Right renal cortex interstitium (tissue), 3 donors: Measurements from ENCODE around the gene BTN3A1. TPM values are rescaled to one million over a fixed set of nuclear protein-coding genes. Genes with fewer than 3 reads are reported as not detected.
"Not testable (repeated sequence)": the region's sequence is repeated elsewhere in the genome, so short reads cannot be mapped to it uniquely, and the experiment has no call there.

ENCODE experiments used
- DNase-seq, 3 donors: peaks; one replicate each; pipeline ENCODE4 v3.0.0-alpha.2; 2013; ENCODE audit warnings: low read depth in 3 of 3, low spot score in 2 of 3
- polyA plus RNA-seq, 3 donors: library from polyadenylated mRNA; unstranded; fragments of 120-200 nt; gene quantifications; one replicate each; pipeline ENCODE4 v1.2.1, GENCODE V29; 2013; ENCODE audit not compliant: insufficient read length in 3 of 3

The BTN3A1 gene
- polyA plus RNA-seq, 3 donors = 21.5 to 29.8 (median 27.0) TPM

DNA sequence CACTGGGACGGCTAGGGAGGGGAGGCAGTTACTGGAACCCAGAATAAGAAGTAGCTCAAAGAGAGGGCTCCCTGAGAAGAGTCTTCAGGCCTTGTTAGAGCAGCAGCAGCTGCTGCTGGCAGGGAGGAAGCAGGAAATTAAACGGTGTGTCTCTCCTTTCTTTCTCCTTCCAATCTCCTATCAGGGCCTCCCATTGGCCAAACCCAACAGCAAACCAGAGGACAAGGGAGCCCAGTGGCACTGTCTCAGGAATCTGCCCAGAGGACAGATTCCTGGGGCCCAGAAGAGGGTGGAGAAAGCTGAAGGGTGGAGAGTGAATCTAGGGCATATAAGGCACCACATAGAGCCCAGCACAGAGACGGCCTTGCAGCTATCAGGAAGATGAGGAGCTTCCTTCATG is 10.2 kb downstream of the BTN3A1 start:
- DNase-seq = no peak

DNA sequence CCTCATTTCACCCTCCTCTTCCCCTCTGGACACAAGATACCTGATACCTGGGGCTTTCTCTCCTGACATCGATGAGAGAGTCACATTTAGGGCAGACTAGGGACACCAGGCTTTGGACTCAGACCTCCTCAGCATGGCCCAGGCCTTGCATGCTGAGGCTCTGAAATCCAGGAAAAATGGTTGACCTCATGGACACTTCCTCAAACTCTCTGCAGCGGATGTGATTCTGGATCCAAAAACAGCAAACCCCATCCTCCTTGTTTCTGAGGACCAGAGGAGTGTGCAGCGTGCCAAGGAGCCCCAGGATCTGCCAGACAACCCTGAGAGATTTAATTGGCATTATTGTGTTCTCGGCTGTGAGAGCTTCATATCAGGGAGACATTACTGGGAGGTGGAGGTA is 10.9 kb downstream of the BTN3A1 start:
- no peak for DNase-seq

DNA sequence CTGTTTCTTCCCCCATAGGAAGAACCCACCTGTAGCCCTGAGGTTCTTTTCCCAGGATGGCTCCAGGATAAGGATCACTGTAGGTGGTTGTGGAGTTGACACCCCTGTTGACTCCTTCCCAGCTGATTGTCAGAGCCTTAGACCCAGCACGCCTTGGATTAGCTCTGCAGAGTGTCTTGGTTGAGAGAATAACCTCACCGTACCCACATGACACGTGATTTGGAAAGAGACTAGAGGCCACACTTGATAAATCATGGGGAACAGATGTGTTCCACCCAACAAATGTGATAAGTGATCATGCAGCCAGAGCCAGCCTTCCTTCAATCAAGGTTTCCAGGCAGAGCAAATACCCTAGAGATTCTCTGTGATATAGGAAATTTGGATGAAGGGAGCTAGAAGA is 12.2 kb downstream of the BTN3A1 start:
- DNase-seq = no peak

DNA sequence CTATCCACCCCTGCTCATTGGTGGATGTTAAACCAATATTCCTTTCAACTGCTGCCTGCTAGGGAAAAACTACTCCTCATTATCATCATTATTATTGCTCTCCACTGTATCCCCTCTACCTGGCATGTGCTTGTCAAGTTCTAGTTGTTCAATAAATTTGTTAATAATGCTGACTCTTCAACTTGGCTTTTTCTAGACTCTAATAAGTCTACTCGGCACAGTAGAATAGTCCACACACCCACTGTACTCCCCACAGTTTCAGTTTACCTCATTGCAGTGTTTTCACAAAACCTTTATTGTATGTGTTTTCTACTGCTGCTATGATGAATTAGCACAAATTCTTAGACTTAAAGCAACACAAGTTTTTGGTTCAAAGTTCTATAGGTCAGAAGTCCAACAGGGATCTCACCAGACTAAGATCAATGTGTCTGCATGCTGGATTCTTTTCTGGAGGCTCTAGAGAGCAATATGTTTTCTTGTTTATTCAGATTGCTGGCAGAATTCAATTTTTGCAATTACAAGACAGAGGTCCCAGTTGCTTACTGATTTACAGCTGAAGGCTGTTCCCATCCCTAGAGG is 13.1 kb downstream of the BTN3A1 start:
- DNase-seq = no peak

DNA sequence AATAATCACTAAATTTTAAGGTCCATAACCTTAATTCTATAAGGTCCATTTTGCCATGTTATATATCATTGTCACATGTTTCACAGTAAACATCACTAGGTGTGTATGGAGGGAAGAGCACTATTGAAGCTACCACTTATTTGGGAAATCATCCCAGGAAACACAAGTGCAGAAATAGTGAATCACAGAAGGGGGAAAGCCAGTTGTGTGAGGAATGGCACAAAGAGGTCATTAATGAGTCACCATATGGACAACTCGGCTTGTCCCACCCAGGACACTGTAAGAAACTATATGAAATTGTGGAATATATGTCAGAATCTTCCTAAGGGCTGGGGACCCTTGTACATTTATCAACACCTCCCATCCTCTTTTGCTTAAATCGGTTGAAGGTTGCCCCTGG is 13.7 kb downstream of the BTN3A1 start:
- no peak for DNase-seq

- no peak for DNase-seq
These were observed 14.2 kb downstream of the BTN3A1 start for GRCh38 chr6:26416288-26416687.

DNA sequence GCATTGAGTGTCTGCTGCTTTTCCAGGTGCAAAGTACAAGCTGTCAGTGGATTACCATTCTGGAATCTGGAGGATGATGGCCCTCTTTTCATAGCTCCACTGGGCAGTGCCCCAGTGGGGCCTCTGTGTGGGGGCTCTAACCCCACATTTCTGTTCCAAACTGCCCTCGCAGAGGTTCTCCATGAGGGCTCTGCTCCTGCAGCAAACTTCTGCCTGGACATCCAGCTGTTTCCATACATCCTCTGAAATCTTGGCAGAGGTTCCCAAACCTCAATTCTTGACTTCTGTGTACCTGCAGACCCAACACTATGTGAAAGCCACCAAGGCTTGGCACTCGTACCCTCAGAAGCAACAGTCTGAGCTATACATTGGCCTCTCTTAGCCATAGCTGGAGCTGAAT is 16.0 kb downstream of the BTN3A1 start:
- not testable (repeated sequence) for DNase-seq

GRCh38 chr6:26418795-26419194 is 16.7 kb downstream of the BTN3A1 start:
- DNase-seq = not testable (repeated sequence)

DNA sequence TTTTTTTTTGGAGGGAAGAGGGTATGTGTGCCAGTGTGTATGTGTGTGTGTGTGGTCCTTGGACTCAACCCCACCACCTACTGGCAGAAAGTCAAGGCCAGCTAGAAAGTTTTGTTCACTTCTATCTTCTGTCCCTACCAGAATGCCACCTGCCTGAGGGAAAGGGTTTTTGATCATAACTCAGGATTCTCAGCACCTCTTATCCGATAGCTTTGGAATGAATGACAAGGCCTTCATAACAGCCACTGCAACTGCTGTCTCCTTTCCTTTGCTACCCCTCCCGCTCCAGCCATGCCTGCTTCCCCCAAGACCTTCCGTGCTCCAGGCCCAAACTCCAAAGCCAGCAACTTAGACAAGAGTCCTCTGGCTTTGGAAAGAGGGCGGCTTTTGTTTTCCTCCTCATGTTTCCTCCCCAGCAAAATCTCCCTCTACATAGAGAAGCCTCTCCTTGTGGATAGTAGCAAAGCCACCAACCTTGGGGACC is 18.7 kb downstream of the BTN3A1 start:
- DNase-seq = peak in 2 of 3 donors; percentile 48 to 55

DNA sequence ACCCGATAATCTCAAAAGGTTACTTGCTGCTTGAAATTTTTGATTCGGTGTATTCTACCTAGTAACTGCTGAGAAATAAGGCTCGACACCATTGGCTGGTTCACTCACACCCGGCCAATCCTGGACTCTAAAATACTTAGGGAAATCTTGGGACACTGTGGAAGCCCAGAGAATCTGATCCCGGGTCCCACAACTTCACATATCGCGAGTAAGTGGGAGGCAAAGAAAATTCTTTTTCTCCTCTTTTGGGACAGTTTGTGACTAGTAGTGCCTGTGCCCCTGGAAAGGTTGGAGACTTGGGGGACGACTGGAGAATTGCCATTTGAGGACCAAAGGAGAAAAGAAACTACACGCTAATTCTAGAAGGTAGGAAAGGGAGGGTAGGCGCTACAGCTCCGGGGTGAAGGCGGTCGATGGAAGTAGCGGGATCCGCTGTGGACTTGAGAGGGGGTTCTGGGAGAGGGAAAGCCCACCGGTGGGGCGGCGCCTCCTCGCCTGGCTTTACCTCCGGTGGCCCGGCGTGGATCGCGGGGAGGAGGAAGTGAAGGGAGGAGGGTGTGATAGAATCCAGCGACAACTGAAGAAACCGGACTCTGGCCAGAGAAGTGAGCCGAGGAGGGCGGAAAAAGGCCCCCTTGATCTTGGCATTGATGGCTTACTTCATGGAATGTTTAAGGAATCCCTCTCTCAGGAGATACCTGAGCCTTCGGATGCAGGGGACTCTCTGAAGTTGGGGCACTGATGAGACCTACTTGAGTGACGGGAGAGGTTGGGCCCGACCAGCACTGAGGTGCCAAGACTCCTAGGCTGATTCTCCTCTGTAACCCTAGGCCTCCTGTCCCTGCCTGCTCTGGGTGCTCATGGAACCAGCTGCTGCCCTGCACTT is 19.4 kb downstream of the BTN3A1 start:
- peak; percentile 84 to 89 (median 89) for DNase-seq

GRCh38 chr6:26422329-26422728 is 20.3 kb downstream of the BTN3A1 start:
- DNase-seq = no peak

DNA sequence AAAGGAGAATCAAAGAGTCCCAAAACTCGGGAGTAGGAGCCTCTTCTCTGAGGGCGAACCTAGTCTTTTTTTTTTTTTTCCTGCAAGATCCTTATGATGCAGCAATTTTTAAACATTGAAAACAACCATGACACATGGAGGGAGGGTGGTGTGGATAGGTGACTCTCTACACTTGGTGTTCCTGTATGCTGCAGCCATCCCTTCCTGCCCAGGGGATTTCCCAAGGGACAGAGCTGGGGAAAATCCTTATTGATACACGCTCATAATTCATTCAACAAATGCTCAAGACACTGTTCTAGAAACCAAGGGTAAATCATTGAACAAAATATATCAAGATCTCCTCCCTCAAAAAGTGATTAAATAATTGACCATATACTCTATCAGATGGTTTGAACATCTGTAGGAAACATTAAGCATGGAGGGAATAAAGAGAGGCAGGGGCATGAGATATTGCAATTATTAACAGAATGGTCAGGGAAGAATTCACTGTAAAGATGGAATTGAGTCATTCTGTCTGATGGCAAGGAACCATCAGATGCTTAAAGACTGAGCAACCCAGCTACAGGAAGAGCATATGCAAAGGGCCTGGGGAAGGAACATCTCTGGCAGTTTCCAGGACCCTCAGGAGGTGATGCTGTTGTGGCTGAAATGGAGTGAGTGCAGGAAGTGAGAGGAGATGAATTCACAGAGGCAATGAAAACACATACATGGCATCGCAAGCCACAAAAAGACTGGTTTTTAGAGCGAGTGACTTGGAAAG is 24.8 kb downstream of the BTN3A1 start:
- DNase-seq = no peak

- DNase-seq = no peak
These were observed 25.4 kb downstream of the BTN3A1 start for GRCh38 chr6:26427451-26427809.

DNA sequence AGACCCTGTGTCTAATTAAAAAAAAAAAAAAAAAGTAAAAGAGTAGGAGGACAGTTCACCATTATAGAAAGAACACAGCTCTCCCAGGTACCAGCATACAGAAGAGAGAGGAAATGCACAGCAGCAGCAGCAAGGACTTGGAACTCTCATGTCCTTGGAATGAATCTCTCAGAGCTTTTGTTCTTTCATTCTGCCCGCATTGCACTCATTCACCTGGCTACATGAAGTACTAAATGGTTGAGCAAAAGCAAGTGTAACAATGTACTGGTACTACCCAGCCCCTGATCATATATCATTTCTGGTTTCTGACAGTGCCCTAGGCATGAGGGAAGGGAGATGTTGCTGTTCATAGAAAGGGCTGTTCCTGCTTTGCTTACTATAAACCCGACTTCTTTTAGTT is 26.1 kb downstream of the BTN3A1 start:
- DNase-seq = no peak

DNA sequence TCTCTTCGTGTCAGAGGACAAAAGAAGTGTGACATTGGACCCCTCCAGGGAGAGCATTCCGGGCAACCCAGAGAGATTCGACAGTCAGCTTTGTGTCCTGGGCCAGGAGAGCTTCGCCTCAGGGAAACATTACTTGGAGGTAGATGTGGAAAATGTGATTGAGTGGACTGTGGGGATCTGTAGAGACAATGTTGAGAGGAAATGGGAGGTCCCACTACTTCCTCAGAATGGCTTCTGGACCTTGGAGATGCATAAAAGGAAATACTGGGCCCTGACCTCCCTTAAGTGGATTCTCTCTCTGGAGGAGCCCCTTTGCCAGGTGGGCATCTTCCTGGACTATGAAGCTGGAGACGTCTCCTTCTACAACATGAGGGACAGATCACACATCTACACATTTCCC is 28.7 kb downstream of the BTN3A1 start:
- no peak for DNase-seq

GRCh38 chr6:26431258-26432172 is 29.4 kb downstream of the BTN3A1 start:
- DNase-seq = no peak

DNA sequence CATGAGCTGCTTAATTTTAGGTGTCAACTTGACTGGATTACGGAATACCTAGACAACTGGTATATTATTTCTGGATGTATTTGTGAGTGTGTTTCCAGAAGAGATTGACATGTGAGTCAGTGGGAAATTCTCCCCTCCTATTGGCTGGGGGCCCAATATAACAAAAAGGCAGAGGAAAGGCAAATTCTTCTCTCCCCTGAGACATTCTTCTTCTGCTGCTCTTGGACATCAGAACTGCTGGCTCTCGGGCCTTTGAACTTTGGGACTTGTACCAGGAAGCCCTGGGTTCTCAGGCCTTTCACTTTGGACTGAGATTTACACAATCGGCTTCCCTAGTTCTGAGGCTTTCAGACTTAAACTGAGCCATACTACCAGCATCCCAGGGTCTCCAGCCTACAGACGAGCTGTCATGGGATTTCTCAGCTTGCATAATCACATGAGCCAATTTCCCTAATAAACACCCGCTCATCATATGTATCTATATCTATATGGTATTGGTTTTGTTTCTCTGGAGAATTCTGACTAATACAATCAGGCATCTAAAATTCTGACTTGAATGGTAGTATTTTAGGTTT is 30.6 kb downstream of the BTN3A1 start:
- no peak for DNase-seq

DNA sequence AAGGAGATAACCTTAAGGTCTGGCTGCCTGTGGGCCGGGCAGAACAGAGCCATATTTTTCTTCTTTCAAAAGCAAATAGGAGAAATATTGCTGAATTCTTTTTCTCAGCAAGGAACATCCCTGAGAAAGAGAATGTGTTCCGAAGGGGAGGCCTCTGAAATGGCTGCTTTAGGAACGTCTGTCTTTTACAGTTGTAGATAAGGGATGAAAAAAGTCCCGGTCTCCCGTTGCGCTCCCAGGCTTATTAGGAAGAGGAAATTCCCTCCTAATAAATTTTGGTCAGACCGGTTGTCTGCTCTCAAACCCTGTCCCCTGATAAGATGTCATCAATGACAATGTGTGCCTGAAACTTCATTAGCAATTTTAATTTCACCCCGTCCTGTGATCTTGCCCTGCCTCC is 31.6 kb downstream of the BTN3A1 start:
- DNase-seq = not testable (repeated sequence)

GRCh38 chr6:26436018-26436417 is 33.9 kb downstream of the BTN3A1 start:
- no peak for DNase-seq

- no peak for DNase-seq
These were observed 35.5 kb downstream of the BTN3A1 start for GRCh38 chr6:26437550-26437949.
